CD4-positive, alpha-beta T cell treated with Interferon alpha-2 for 1 hour (primary cell): Measurements from ENCODE around the gene ACP6.
A peak's percentile ranks its signal among the peaks of the same experiment; 100 is the strongest.

ENCODE experiments used
- DNase-seq, 2 donors: peaks; one replicate each; pipeline ENCODE4 v3.0.0-alpha.2; 2020 to 2022

ACP6 gene

DNA sequence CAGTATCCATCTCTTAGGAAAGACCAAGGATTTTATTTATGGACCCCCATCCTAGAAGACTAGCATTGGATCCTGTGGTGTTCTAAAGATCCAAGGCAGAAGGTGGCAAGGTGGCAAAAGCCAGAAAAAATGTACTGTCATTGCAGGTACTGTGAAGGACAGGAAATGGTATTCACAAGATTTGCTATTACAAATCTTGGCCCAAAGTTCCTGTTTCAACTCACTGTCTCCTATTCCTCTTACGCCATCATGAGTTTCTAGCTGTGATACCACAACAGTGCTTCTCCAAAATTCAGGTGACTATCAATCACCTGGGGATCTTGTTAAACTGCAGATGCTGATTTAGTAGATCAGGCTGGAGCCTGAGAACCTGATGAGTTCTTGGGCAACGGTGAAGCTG, 21.4 kb downstream of the ACP6 start:
- DNase-seq = peak in 1 of 2 donors; percentile 21

DNA sequence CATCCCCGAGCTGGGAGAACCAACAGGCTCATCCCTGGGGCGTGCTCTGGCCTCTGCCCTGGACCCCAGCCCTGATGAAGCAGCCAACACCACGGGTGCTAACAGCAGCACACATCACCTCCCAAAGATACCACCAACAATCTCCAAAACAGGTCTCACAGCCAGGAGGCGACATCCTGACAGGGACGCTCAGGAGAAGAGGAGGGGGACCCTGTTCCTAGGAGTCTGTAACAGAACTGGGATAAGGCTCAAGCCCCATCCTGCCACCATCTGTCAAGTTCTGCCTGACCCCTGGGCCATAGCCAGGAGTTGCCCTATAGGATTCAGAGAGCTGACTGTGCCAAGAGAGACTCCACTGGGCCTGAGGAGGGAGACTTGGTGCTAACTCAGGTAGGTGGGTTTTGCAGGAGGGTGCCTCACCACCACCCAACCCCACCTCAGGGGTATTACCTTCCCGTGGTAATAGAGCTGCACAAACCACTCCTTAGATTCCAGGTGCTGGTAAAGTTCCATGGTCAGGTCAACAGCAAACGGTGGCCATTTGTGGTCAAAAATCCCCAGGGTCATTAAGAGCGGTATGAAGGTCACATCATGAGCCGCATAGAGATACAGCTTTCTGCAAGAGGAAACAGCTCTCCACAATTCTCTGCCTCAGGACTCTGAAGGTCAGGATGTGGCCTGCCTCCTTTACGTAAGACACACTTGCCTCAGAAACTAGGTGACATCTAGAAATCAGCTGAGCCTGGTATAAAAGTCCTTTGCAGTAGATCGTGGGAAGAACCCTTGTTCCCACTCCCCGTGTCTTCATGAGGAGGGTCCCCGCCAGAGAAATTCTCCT, 22.3 kb downstream of the ACP6 start:
- DNase-seq = peak in 1 of 2 donors; percentile 55

DNA sequence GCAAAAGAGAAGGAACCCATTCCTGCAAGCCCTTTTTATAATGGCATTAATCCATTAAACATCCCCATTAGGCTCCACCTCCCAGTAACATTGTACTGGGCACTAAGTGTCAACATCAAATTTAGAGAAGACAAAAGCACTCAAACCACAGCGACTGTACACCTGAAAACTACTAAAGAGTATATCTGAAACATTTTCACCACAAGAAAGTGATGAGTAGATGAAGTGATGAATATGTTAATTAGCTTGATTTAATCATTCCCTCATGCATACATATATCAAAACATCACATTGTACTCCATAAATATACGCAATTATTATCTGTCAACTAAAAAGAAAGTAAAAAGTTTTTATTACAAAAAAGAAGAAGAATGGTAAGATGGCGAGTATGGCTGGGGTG, 26.4 kb downstream of the ACP6 start:
- DNase-seq = no peak

DNA sequence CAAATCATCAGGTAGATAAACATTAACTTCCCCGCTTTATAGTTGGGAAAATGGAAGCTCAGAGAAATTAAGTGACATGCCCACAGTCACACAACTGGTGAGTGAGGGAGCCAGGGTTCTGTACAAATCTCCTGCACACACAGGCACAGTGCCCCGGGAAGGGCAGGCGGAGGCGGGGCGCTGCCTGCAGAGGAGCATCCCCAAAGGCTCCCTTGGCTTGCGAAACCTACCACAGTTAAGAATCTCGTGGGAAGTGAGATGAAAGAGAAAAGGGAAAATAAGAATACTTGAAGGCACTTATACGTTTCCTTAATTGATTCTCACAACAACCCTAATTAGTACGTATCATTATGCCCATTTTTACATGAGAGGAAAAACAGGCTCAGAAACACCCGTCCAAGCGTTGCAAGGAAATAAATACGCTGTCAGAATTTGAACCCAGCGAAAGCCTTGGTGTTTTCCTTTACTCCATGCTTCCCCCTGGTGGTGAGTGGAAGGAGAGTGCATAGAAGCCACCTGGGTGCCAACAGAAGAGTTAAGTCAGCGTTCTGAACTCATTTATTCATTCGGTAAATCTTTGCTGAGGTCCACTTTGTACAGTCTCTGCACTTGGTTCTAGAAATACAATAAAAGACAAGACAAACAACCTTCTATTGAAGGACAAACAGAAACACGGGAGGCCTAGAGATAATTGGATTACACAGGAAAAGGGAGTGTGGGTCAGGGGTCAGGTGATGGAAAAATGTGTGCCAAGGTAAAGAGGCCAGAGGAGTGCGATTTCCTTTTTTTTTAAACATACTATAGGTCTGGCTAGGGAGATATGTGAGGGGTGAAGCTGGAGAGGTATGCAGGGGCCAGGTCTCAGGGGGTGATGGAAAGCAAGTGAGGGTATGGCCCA, 28.4 kb downstream of the ACP6 start:
- DNase-seq = peak; percentile 51 to 78

DNA sequence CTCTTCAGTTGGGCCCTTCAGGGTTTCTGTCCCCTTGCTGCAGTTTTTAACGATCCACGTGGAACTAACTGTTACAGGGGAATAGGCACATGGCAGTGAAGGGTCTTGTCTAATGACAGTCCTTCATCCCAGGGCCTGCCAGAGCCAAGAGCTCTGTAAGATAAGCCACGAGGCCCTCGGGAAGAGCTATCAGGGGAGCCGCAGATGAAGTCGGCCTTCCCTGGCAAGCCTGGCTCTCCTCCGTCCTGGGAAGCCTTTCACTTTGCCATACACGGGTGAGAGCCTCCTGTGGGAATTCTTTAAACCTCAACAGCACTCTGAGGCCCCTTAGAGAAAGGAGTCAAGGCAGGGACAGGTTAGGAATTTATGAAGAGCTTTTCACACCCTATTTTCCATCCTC, 29.0 kb downstream of the ACP6 start:
- DNase-seq = no peak

DNA sequence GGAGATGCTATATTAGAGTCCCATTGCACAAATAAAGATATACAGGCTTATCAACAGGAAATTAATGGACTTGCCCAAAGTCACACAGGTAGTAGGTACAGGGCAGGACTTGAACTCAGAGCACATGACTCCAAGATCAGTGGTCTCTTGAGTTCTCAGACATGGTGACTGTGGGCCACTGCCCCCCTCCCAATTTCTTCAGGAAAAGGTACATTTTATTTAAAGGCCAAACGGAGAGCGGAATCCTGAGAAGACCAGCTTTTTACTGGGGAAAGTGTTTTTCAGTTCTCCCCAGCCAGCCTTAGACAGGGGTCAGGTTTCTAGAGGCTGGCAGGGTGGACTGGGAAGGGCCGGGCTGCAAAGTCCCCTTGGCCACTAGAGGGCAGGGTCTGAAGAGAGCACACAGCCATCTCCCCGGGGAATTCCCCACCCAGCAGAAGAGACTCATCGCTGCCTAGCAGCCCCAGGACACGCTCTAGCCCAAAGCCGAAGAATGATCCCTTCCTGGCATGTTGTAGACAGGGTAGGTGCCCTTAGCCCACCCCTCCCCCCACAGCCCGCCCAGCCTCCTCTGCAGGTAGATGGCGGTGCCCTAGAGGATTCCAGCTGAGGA, 29.7 kb downstream of the ACP6 start:
- DNase-seq = peak; percentile 76 to 83

DNA sequence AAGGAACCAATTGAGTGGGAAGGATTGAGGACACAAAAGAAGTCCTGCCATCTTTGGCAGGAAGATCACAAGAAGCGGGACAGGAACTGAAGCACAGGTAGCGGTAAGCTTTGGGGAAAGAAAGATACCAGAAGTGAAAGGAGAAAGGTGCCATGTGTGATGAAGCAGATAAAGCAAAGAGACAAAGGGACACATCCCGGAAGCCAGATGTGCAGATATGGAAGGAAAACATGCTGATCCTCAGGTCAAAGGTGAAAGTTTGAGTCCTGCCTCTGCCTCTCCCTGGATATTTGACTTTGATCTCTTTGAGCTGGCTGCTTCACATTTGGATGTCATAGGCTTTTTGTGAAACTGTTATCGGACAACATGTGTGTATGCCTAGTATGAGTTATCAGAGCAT, 34.0 kb downstream of the ACP6 start:
- no peak for DNase-seq

DNA sequence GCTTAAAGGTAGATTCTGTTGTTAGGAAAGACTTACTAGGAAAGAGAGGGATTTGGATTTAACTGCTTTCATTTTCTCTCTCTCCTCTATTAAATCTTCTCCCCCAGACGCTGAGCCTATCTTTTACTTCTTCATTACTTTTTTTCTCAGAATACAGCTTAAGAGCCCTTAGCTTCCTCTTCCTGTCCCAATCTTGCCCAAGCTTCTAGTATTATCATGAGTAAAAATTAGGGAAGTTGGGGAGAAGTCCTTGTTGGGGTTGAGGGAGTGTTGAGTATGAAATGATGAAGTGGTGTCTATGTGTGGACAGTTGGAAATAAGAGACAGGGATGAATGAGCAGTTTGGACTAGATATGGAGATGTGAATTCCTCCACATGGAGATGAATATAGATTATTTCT, 35.0 kb downstream of the ACP6 start:
- no peak for DNase-seq

DNA sequence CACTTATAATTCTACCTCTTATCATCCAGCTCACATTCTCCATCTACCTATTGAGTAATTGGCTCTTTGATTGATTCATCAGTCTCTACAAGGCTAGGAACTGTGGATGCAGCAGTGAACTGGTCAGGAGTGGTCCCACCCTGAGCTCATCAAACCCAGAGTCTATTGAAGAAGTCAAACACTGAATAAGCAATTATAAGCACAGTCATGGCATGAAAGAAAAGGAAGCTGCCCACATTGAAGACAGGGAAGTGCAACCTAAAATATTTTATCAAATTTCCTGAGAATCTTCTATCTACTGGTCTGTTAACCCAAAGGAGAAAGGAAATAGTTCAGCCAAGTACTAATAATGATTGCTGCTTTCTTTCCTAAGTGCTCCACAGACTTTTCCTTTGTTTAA, 35.7 kb downstream of the ACP6 start:
- no peak for DNase-seq

DNA sequence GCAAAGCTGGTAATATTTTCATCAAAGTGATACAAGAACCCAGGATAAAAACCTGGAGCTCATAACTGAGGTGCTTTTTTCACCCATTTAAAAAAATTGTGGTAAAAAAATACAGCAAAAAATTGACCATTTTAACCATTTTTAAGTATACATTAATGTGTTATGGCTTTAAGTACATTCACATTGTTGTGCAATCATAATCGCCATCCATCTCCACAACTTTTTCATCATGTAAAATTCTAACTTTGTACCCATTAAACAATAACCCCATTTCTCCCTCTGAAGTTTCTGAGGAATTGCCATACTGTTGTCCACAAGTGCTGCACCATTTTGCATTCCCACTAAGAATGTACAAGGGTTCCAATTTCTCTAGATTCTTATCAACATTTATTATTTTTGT, 36.6 kb downstream of the ACP6 start:
- DNase-seq = no peak

DNA sequence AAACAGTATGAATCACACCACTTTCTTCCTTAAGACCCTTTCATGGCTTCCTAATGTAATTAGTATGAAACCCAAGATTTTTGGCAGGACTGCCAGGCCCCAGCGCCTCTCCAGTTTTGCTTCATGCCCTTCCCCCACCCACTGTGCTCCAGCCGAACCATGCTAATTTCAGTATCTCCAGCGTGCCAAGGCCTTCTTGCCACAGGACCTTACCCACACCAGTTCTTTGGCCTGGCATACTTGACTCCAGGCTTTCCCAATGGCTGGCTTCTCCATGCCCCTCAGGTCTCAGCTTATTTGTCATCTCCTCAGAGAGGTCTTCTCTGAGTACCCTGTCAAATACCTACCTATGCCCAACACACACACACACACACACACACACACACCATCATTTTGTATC, 38.5 kb downstream of the ACP6 start:
- DNase-seq = no peak

DNA sequence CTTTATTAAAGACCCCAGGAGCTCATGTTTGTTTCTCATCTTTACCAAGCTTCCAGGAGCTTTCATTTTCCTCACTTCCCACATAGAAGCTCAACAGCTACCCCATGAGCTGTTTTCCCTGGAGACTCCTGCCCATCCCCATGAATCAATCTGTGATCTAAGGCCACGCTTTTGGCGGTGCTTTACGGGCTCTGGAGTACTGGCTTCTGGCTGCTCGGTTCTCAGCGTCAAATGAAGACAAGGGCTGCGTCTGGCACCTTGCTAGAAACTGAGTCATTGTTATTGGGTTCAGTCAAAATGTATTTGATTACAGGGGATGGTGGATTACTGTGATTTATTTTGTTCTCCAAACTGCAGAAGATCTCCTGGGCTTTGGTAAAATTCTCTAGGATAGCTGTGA, 39.9 kb downstream of the ACP6 start:
- DNase-seq = no peak

DNA sequence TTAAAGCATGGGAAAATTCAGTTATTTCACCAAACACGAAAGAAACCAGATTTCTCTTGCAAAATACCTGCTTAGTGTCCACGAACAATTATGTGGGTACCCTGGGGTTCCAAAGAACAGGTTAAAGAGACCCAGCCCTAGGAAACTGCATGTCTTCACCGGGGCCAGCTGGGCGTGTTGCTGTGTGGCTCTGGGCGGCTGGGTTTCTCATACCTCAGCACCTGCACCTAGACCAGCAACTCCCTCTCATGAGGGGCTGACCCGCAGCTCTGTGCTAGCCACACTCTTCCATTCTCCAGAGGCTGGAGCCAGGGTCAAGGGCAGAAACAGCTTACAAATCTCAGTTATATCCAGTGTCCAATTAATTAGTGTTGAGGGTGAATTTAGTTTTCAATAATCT, 40.3 kb downstream of the ACP6 start:
- no peak for DNase-seq

DNA sequence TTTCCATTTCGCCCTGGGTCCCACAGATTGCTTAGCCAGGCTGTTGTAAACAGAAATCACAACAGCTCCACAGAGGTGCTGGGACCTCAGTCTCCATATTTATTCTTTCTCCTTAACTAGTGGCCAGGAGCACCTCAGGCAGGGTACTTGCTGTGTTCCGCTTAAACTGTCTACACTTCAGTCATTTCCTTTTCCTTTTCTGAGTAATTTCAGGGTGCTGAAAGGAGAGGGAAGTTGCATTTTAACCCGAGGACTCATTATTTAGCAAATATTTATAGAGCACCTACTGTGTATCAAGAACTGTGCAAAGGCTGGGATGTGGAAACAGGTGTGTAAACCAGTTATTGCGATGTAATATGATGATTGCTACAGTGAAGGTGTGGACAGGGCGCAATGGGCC, 41.9 kb downstream of the ACP6 start:
- DNase-seq = no peak

DNA sequence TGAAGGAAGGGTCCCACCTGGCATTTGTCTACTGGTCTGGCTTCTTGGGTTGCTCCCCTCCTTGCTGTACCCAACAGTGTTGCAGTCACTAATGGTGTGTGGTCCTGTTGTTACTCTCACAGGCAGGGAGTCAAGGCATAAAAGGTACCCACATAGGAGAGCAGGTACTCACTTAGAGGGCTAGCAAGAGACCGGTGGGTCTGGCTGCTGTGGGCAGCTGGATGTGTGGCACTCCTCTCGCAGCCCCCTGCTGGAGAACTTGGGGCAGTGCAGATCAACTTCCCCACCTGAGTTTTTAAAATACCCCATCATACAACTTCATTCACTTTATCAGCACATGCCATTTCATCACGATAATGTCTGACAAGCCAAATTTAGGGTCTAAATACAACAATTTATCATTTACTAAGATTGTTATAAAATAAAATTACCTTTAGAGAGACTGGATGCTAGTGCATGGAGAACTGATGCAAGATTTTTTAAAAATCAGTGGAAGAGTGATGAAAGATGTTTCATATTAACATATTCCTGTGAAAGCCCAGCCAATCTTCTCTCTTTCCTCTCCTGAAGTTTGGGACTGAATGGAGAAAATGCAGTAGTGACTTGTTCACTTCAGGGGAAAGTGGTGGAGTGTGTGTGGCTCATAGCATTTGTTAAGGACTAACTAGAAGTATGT, 42.8 kb downstream of the ACP6 start:
- peak; percentile 51 to 66 for DNase-seq

DNA sequence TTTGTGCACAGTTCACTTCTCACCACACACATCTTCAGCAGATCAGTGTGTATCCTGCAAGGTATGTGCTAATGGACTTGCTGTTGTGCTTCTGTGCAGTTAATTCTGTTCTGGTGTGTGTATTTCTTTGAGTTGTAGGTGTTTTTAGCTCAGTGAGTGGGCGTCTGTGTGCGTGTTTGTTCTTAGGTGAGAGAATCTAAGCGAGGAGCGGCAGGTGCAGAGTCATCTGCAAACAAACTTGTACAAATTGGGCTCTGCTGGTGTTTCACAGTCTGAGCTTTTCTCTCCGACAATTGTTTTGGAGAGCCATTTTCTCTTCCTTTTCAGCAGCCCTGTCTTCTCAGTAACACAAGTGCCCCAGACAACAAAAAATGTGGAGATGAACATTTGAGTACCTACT, 43.6 kb downstream of the ACP6 start:
- DNase-seq = no peak

DNA sequence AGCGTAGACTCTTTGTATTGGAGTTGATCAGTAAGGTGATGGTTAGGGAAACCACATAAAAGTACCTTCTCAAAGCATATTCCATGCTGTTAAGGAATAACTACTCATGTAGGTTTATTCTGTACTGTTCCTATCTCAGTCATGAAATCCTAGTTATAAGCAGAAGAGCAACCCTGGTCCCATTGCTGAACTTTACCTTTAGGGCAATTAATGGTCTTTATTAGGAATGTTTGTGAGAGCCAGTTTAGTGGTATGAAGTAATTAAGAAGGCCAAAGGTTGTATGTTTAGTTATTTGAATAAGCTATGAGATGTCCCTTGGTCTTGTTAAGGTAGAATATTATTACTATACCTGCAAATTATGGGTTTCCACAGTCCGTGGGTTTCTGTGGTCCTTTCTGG, 44.0 kb downstream of the ACP6 start:
- no peak for DNase-seq

DNA sequence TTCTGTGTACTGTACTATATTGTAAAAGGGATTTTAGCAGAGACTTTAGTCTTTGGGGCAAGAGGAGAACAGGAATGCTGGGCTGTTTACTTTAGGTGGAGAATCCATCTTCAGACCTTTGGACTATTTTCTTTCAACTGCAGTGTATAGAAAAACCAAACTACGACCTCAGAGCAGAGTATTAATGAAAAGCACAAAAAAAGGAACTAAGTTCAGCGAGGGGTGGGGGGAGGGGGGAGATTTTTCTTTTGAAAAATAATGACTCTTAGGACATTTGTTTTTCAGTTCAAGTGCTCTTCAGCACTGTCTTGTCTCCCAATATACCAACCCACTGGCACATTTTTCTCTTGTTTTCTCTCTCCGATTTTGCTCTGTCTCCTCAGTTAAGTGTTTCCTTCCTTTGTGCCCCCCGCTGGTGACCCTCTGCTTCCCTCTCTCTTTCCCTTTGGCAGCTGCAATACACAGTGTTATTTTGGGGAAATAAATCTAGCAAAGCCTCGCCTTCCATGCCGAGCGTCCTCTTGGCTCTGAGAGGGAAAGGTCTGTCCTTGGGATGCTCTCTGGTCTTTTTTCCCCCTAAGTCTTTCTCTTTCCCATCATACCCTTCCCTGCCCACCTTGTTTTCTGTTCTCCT, 44.8 kb downstream of the ACP6 start:
- DNase-seq = no peak

DNA sequence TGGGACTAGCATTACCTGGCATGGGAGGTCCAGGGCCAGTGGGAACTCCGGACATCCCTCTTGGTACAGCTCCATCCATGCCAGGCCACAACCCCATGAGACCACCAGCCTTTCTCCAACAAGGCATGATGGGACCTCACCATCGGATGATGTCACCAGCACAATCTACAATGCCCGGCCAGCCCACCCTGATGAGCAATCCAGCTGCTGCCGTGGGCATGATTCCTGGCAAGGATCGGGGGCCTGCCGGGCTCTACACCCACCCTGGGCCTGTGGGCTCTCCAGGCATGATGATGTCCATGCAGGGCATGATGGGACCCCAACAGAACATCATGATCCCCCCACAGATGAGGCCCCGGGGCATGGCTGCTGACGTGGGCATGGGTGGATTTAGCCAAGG, 45.8 kb downstream of the ACP6 start:
- DNase-seq = no peak

DNA sequence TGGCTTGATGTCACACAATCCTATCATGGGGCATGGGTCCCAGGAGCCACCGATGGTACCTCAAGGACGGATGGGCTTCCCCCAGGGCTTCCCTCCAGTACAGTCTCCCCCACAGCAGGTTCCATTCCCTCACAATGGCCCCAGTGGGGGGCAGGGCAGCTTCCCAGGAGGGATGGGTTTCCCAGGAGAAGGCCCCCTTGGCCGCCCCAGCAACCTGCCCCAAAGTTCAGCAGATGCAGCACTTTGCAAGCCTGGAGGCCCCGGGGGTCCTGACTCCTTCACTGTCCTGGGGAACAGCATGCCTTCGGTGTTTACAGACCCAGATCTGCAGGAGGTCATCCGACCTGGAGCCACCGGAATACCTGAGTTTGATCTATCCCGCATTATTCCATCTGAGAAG, 46.3 kb downstream of the ACP6 start:
- no peak for DNase-seq

DNA sequence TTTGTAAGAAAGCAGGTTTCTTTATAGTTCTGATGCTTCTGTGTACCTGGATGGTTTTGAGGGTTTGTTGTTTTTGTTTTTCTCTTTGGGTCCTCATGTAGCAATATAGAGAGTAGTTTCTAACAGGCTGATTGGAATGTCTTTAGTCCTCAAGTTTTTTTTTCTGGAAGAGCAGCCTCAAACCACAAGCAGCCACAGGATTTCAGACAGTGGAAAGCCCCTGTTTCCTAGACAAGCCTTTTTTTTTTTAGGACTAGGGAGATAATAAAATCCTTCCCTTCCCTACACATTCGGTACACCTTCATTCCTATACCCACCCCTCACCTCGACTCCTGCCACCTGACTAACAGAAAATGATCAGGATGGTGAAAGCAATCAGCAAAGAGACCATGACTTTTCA, 47.6 kb downstream of the ACP6 start:
- no peak for DNase-seq

DNA sequence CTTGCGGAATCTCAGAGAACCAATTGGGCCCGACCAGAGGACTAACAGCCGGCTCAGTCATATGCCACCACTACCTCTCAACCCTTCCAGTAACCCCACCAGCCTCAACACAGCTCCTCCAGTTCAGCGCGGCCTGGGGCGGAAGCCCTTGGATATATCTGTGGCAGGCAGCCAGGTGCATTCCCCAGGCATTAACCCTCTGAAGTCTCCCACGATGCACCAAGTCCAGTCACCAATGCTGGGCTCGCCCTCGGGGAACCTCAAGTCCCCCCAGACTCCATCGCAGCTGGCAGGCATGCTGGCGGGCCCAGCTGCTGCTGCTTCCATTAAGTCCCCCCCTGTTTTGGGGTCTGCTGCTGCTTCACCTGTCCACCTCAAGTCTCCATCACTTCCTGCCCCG, 49.8 kb downstream of the ACP6 start:
- DNase-seq = no peak

DNA sequence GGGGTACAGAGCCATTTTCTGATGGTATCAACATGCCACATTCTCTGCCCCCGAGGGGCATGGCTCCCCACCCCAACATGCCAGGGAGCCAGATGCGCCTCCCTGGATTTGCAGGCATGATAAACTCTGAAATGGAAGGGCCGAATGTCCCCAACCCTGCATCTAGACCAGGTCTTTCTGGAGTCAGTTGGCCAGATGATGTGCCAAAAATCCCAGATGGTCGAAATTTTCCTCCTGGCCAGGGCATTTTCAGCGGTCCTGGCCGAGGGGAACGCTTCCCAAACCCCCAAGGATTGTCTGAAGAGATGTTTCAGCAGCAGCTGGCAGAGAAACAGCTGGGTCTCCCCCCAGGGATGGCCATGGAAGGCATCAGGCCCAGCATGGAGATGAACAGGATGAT, 50.6 kb downstream of the ACP6 start:
- DNase-seq = no peak
